DMS114 treated with DMSO at 0.1 percent for 48 hours (cell line): ENCODE measurements around the gene ERCC1.

Experiments used
- DNase-seq: peaks from one replicate; lab custom pipeline; 2025; ENCODE audit not compliant: unreplicated experiment; lab: John Stamatoyannopoulos, UW

Gene ERCC1

DNA sequence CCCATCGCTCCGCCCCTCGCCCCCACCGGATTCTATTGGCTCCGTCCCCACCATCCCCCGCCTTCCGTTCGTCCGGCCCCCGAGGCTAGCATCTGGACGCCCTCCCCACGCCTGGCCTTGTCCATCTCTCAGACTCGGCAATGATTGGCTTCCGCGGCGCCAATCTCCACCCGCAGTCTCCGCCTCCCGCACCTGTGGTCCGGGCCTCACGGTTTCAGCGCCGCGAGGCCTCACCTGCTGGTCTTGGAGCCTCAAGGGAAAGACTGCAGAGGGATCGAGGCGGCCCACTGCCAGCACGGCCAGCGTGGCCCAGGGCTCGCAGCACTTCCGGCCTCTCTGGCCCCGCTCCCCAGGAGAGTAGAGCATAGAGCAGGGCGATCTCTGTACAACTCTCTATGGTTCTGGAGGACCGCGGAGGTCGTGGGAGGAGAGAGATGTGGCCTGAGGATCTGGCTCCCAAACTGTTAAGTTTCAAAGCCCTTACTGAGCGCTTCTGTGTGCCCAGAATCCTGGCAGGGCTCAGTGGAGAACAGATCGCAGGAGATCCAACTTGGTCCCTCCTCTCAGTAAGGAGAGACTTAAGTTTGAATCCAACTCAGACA lies at the start of gene ERCC1:
Gene ERCC1 (minus strand): TSS at position 329 of the 602 bp plus-strand sequence. CDS start 543 bp downstream, outside the sequence.
- peak; percentile 79 for DNase-seq

- no peak for DNase-seq
These were observed 49.6 kb upstream of the ERCC1 start for GRCh38 chr19:45473367-45473681.

DNA sequence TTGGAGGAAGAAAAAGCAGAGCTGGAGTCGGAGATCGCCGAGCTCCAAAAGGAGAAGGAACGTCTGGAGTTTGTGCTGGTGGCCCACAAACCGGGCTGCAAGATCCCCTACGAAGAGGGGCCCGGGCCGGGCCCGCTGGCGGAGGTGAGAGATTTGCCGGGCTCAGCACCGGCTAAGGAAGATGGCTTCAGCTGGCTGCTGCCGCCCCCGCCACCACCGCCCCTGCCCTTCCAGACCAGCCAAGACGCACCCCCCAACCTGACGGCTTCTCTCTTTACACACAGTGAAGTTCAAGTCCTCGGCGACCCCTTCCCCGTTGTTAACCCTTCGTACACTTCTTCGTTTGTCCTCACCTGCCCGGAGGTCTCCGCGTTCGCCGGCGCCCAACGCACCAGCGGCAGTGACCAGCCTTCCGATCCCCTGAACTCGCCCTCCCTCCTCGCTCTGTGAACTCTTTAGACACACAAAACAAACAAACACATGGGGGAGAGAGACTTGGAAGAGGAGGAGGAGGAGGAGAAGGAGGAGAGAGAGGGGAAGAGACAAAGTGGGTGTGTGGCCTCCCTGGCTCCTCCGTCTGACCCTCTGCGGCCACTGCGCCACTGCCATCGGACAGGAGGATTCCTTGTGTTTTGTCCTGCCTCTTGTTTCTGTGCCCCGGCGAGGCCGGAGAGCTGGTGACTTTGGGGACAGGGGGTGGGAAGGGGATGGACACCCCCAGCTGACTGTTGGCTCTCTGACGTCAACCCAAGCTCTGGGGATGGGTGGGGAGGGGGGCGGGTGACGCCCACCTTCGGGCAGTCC lies 49.0 kb upstream of the ERCC1 start:
- DNase-seq: no peak

DNA sequence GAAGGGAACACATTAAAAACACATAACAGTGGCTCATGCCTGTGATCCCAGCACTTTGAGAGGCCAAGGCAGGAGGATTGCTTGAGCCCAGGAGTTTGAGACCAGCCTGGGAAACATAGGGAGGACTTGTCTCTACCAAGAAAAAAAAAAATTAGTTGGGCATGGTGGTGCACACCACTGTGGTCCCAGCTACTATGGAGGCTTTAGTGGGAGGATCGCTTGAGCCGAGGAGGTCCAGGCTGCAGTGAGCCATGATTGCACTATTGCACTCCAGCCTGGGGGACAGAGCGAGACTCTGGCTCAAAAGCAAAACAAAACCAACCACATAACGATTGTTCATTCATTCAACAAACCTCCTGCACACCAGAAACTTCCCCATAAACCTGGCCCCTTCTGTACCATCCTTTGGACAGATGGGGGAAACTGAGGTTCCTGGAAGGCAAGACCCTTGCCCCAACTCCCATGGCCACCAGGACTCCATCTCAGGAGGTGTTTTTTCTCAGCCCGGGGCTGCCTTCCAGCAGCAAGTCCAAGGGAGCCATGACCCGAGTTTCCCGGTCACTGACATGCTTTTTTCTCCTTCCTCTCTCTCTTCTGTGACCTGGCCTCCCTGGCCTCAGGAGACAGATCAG lies 48.3 kb upstream of the ERCC1 start:
- no peak for DNase-seq

- no peak for DNase-seq
These were observed 47.6 kb upstream of the ERCC1 start for GRCh38 chr19:45471111-45471930.

DNA sequence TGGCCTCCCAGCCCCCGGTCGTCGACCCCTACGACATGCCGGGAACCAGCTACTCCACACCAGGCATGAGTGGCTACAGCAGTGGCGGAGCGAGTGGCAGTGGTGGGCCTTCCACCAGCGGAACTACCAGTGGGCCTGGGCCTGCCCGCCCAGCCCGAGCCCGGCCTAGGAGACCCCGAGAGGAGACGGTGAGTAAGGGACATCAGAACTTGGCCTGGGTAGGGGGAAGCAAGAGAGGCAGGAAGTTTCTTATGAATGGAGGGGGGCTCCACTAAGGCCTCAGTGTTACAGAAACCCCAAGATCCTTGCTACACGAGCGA lies 47.0 kb upstream of the ERCC1 start:
- DNase-seq: no peak

DNA sequence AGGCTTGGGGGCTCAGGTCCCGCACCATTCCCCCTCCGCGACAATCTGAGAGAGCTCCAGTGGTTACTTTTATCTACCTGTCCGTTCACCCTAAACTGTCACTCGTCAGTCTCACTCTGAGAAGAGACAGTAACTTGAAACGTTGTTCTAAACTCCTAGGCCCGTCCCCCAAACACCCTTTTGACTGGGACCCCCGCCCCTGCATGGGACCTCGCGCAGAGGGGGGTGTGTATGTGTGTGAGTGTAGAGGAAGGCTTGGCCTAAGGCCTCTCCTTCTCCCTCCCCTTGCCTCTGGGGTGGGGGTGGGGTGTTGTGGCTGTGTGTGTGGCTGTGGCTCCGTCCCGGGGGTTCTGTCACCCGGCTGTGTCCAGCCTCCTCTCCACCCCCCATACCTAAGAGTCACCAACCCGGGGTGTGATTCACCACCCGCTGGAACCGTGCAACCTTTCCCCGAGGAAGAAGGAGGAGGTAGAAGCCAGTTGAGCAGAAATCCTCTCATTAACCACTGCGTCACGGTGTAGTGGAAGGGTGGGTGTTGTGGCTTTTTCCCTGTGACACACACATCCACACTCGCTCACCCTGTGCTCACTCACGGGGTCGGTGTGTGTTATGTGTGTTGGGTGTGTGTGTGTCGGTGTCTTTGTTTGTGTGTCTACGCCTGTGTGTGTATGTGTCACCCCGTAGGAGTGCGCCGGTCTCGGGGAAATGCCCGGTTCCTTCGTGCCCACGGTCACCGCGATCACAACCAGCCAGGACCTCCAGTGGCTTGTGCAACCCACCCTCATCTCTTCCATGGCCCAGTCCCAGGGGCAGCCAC lies 46.4 kb upstream of the ERCC1 start:
- no peak for DNase-seq

DNA sequence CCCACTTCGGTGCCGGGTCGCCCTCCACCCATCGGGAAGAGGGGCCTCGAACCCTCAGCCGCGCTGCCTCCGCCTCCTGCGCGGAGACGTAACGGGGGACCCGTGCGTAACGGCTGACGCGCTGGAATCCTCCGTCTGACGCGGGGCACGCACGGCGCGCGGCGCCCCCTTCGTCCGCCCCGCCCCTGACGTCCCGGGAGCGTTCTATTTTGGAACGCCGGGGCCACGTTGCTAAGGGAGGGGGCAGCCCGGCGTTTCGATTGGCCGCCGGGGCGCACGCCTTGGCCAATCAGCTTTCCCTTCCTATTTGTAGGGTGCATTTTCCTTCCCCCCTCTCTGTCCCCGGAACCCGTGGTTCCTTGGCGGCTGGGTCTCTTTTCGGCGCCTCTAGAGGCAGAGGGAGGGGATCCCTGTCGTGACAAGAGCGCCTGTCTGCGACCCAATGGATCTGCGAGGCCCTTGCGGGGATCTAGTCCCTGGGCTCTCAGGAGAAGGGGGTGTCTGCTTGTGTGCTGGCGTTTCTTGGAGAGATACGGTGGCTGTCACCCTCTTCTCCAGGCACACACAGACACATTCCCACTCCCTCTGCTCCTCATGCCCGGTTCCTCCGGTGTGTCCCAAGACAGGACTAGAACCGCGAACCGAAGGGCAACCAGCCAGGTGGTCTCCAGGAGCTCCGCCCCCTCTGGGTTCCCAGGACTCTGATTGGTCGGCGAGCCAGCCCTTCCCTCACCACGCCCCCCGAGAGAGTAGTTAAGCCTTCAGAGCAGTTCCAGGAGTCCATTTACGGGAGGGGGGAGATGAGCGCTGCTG lies 45.6 kb upstream of the ERCC1 start:
- DNase-seq: peak; percentile 79

DNA sequence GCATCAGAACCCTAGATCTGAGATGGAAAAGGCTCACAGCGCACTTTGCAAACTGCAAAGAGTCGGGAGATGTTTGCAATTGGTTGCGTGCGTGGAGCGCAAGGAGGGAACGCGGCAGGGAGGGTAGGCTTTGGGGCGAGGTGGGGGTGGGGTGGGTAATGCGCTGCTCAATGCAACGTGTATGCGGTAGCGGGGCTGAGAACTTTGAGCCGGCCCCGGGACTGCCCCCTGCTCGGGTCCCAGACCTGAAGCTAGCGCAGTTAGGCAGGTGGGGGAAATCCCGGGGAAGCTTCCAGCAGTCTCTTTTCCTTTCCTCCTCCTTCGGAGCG lies 45.0 kb upstream of the ERCC1 start:
- no peak for DNase-seq

- no peak for DNase-seq
These were observed 44.5 kb upstream of the ERCC1 start for GRCh38 chr19:45468159-45468651.

- peak; percentile 52 for DNase-seq
These were observed 43.9 kb upstream of the ERCC1 start, which contains the start of gene FOSB for GRCh38 chr19:45467456-45468158. FOSB (plus strand) TSS chr19:45467996; CDS start chr19:45468587, 591 bp downstream.

DNA sequence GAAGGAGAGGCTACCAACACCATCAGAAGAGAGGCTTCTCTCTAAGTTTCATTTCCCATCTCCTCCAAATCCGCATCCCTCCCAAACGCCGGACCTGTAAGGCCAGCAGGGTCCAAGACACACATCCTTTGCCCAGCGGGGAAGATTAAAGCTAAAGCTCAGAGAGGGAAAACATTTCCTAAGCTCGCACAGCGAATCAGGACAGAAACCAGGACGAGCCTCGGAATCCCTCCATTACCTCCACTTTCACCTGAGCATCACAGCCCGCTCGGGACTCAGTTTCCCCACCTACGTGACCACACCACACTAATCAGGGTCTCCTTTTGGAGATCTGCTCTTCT lies 43.4 kb upstream of the ERCC1 start:
- no peak for DNase-seq

- DNase-seq: no peak
These were observed 41.2 kb upstream of the ERCC1 start for GRCh38 chr19:45464852-45465441.

GRCh38 chr19:45464274-45464673 lies 40.6 kb upstream of the ERCC1 start:
- DNase-seq: no peak

DNA sequence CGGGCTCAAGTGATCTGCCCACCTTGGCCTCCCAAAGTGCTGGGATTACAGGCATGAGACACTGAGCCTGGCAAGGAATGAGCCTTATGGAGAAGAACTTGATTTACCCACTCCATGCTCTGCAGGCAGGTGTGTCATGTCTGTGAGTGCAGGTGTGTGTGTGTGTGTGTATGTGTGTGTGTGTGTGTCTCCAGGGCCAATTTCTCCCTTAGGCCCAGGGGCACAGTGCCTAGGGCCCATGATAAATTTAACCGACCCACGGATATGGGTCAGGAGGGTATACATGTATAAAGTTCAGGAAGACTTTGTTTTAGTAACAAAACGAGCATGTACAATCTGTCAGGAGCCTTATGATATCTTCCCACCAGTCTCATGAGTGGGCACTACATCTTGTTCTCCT lies 39.5 kb upstream of the ERCC1 start:
- no peak for DNase-seq

DNA sequence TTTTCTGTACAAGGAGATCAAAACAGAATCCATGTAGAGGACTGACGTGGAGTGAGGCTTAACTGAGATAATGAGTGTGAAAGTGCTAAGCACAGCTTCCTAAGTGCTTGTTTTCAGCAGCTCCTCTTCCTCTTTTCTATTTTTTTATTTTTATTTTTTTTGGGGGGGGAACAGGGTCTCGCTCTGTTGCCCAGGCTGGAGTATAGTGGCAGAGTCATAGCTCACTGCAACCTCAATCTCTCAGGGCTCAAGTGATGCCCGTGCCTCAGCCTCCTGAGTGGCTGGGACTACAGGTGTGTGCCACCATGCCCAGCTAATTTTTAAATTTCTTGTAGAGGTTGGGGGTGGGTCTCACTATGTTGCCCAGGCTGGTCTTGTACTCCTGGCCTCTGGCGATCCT lies 38.5 kb upstream of the ERCC1 start:
- no peak for DNase-seq

DNA sequence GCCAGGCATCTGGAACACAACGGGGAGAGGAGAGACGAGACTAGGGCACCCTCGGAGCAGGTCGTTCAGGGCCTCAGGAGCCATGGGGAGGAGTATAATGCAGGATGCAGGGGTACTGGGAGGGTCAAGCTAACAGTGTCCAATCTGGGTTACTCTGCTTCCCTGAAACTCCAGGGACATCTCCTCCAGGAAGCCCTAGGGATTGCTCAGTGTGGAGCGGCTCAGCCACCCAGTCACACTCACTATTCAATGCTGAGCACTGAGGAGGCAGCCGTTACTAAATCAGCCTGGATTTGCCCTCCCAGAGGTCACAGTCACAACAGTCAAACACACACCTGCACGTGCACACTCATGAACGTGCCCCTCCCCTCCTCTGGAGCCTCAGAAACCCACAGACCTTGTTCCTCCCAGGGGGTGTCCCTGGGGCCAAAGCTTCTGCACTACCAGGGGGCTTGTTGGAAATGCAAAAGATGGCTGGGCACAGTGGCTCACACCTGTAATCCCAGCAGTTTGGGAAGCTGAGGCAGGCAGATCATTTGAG lies 37.2 kb upstream of the ERCC1 start:
- DNase-seq: no peak

DNA sequence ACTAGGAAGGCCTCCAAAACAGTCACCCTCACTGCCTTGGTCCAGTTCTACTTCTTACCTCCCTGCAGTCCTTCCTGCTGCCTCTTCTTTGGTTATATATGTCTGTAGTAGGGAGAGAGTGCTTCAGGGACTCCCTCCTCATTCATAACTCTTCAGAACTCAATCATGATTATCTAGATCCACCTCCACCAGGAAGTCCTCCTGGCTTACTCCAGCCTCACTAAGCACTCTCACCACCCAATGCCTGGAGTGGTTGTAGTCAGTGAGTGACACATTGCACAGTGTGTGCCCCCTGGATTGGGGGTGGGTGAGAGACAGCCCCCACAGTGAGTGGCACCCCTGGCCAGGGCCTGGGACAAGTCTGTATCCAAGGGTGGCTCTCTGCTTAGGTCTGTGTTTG lies 34.1 kb upstream of the ERCC1 start:
- DNase-seq: no peak

DNA sequence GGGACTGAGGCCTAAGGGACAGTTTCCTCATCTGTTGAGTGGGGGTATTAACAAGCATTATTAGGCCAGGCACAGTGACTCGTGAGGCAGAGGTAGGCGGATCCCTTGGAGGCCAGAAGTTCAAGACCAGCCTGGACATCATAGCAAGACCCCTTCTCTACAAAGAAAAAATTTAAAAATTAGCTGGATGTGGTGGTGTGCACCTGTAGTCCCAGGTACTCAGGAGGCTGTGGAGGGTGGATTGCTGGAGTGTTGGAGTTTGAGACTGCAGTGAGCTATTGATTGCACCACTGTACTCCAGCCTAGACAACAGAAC lies 32.7 kb upstream of the ERCC1 start:
- DNase-seq: no peak
